Stomach (tissue), 9 donors: Measurements from ENCODE around the gene DKKL1. TPM values are rescaled to one million over a fixed set of nuclear protein-coding genes. Genes with fewer than 3 reads are reported as not detected.

Source experiments
- DNase-seq, 2 donors: peaks; one replicate each; pipeline versions ENCODE4 v3.0.0 to v3.0.0-alpha.2; 2013 to 2019
- H3K27ac ChIP-seq, 5 donors: fragments of 200-600 bp in 4 of 5; sonication (generic) in 4 of 5; one replicate each; pipeline ENCODE4 v1.5.1; 2013 to 2019; ENCODE audit warnings: mild to moderate bottlenecking in 1 of 5, moderate library complexity in 1 of 5
- H3K27me3 ChIP-seq, 3 donors: fragments of 200-600 bp; sonication (generic); one replicate each; pipeline ENCODE4 v1.5.1; 2017 to 2019; ENCODE audit warnings: mixed run types in 1 of 3
- H3K36me3 ChIP-seq, 4 donors: fragments of 200-600 bp; sonication (generic); 1 replicate in 3 of 4; 2 replicates in 1 of 4; pipeline ENCODE4 v1.5.1; 2016 to 2019
- H3K4me1 ChIP-seq, 4 donors: fragments of 200-600 bp; sonication (generic); one replicate each; pipeline ENCODE4 v1.5.1; 2016 to 2019
- H3K4me3 ChIP-seq, 4 donors: fragments of 200-600 bp; sonication (generic) in 3 of 4; one replicate each; pipeline ENCODE4 v1.5.1; 2016 to 2019; ENCODE audit warnings: mild to moderate bottlenecking in 1 of 4
- H3K9me3 ChIP-seq, 4 donors: fragments of 200-600 bp; sonication (generic); one replicate each; pipeline ENCODE4 v1.5.1; 2016 to 2019
- CTCF ChIP-seq, 7 experiments: fragments of 450-650 bp in 4 of 7; fragments of 200-600 bp in 3 of 7; sonication (generic) in 3 of 7; IDR thresholded peaks; one replicate each; pipeline ENCODE4 v1.5.1; 2016 to 2019; ENCODE audit warnings: antibody characterized with exemption in 7 of 7, control low read depth in 2 of 7, mild to moderate bottlenecking in 1 of 7
- EP300 ChIP-seq: sonication (generic); formaldehyde crosslinking; IDR thresholded peaks from one replicate; pipeline ENCODE4 v1.6.1; 2017; ENCODE audit warnings: antibody characterized with exemption
- POLR2A ChIP-seq, 4 donors: fragments of 450-650 bp; IDR thresholded peaks; one replicate each; pipeline ENCODE4 v1.6.1; 2016; ENCODE audit warnings: antibody characterized with exemption in 4 of 4, control low read depth in 2 of 4, mild to moderate bottlenecking in 1 of 4, moderate library complexity in 1 of 4
- POLR2AphosphoS5 ChIP-seq, 3 donors: sonication (generic); formaldehyde crosslinking; IDR thresholded peaks; one replicate each; pipeline ENCODE4 v1.6.1; 2016; ENCODE audit warnings: antibody characterized with exemption in 3 of 3
- WGBS, 5 donors: extraction: QIAGEN DNeasy Blood & Tissue Kit in 3 of 5; methylation state at CpG; one replicate each; pipeline versions ENCODE4 v1.1.5 to v1.1.7; 2013 to 2018; 5-methylcytosine and 5-hydroxymethylcytosine counted together
- intact Hi-C: fragments of 100-400 bp; cut with DNase I; formaldehyde crosslinking; loops from one replicate; pipeline ENCODE4 v1.15.1; 2023; ENCODE audit warnings: low total_unique reads
- polyA plus RNA-seq, 3 donors: library from polyadenylated mRNA; stranded (reverse); fragments of 200-250 nt; gene quantifications; one replicate each; pipeline ENCODE4 v1.2.3, GENCODE V29; 2013
- total RNA-seq, 5 donors: library from RNA; depleted of rRNA; stranded (reverse); fragments of >200 nt; gene quantifications; one replicate each; pipeline versions ENCODE4 v1.1.0 to v1.2.3, GENCODE V29; 2014 to 2016
- donor health status: healthy with polysubstance abuse.
- donor health status: Bipolar disorder and iron deficiency.
- donor health status: healthy.

DKKL1 gene
- total and polyA plus RNA-seq, 8 donors = 0.35 TPM; not detected in 7

- DNase-seq = no peak
- peaks cover 0 to 40% (median 0%) of the 10 kb centered on the region in 3 donors for H3K27me3 ChIP-seq
- no peak overlapping the region for H3K27ac ChIP-seq
- 47 to 56% (median 51%) methylated on average over 6 to 7 of the region's 7 CpGs for WGBS, 5 donors
- intact Hi-C loops = no loop called here
- TF ChIP-seq POLR2A (IDR thresholded peaks at IDR 0.05) (no peak), CTCF (IDR thresholded peaks at IDR 0.05) (no peak), POLR2AphosphoS5 (IDR thresholded peaks at IDR 0.05) (no peak), EP300 (no peak)
- no peaks in the 10 kb centered on the region for H3K9me3 ChIP-seq
- no peaks in the 10 kb centered on the region for H3K4me1 ChIP-seq
- no peak overlapping the region for H3K4me3 ChIP-seq
- no peaks in the 10 kb centered on the region for H3K36me3 ChIP-seq
Observed at GRCh38 chr19:49403404-49404187, 39.9 kb downstream of the DKKL1 start.

GRCh38 chr19:49407079-49407478 is 43.4 kb downstream of the DKKL1 start:
- intact Hi-C loops = no loop called here
- Histone ChIP-seq H3K27me3 (peaks cover 0 to 47% (median 0%) of the 10 kb centered on the region in 3 donors), H3K4me3 (no peak overlapping the region), H3K9me3 (no peaks in the 10 kb centered on the region), H3K27ac (no peak overlapping the region), H3K4me1 (peaks cover 0 to 13% (median 0%) of the 10 kb centered on the region in 4 donors), H3K36me3 (no peaks in the 10 kb centered on the region)
- DNase-seq = no peak
- TF ChIP-seq POLR2AphosphoS5 (IDR thresholded peaks at IDR 0.05) = no peak
- no peak for TF ChIP-seq EP300
- TF ChIP-seq POLR2A (IDR thresholded peaks at IDR 0.05) = no peak
- TF ChIP-seq CTCF (IDR thresholded peaks at IDR 0.05) = no peak
- WGBS, 5 donors = 55 to 75% (median 70%) methylated on average over 6 to 7 of the region's 7 CpGs

- WGBS, 5 donors = 83 to 87% (median 87%) methylated on average over 16 of the region's 16 CpGs
- intact Hi-C loops = no loop called here
- no peaks in the 10 kb centered on the region for H3K36me3 ChIP-seq
Observed at GRCh38 chr19:49407482-49408015, 43.9 kb downstream of the DKKL1 start.

GRCh38 chr19:49408816-49409440 is 45.3 kb downstream of the DKKL1 start:
- intact Hi-C loops = no loop called here
- H3K27me3 ChIP-seq = peaks cover 0 to 47% (median 0%) of the 10 kb centered on the region in 3 donors
- no peaks in the 10 kb centered on the region for H3K36me3 ChIP-seq
- TF ChIP-seq CTCF (IDR thresholded peaks at IDR 0.05) (no peak), POLR2A (IDR thresholded peaks at IDR 0.05) (no peak), POLR2AphosphoS5 (IDR thresholded peaks at IDR 0.05) (no peak), EP300 (no peak)
- DNase-seq = no peak
- no peak overlapping the region for H3K4me3 ChIP-seq
- no peak overlapping the region for H3K27ac ChIP-seq
- WGBS, 5 donors = 69 to 80% (median 76%) methylated on average over 8 of the region's 8 CpGs
- H3K4me1 ChIP-seq = peaks cover 0 to 13% (median 0%) of the 10 kb centered on the region in 4 donors
- H3K9me3 ChIP-seq = no peaks in the 10 kb centered on the region

More at GRCh38 chr19:49407482-49408015, 43.9 kb downstream of the DKKL1 start:
- DNase-seq = no peak
- Histone ChIP-seq H3K27me3 (peaks cover 0 to 43% (median 0%) of the 10 kb centered on the region in 3 donors), H3K4me1 (peaks cover 0 to 13% (median 0%) of the 10 kb centered on the region in 4 donors), H3K27ac (no peak overlapping the region), H3K9me3 (no peaks in the 10 kb centered on the region), H3K4me3 (no peak overlapping the region)
- TF ChIP-seq EP300 (no peak), POLR2AphosphoS5 (IDR thresholded peaks at IDR 0.05) (no peak), POLR2A (IDR thresholded peaks at IDR 0.05) (no peak)
